ENCODE data around the gene PLCB4.
A peak's percentile ranks its signal among the peaks of the same experiment; 100 is the strongest.

The PLCB4 gene

DNA sequence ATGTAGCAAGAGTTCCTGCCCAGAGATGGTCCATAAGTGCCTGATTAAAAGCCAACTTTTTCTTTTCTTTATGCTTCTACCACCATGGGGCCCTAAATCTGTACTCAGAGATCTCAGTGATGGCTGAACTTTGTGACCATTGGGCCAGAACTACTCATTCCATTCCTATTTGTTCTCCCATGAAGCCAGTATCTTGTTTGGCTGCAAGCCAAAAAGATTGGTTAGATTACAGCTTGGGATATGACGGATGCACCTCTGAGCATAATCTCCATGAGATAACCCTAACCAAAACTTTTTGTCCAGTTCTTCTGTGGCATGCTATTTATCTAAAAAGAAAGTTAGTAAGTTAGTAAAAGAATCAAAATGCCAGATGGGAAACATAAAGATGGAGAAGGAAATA lies 72.2 kb downstream of the PLCB4 start (continued):
- TF ChIP-seq, protein P1, sequence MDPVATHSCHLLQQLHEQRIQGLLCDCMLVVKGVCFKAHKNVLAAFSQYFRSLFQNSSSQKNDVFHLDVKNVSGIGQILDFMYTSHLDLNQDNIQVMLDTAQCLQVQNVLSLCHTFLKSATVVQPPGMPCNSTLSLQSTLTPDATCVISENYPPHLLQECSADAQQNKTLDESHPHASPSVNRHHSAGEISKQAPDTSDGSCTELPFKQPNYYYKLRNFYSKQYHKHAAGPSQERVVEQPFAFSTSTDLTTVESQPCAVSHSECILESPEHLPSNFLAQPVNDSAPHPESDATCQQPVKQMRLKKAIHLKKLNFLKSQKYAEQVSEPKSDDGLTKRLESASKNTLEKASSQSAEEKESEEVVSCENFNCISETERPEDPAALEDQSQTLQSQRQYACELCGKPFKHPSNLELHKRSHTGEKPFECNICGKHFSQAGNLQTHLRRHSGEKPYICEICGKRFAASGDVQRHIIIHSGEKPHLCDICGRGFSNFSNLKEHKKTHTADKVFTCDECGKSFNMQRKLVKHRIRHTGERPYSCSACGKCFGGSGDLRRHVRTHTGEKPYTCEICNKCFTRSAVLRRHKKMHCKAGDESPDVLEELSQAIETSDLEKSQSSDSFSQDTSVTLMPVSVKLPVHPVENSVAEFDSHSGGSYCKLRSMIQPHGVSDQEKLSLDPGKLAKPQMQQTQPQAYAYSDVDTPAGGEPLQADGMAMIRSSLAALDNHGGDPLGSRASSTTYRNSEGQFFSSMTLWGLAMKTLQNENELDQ (tag by site-specific recombination; IDR thresholded peaks at IDR 0.05; ENCODE audit: low read depth): no peak
- TF ChIP-seq ZNF560 (tag by site-specific recombination; IDR thresholded peaks at IDR 0.05; ENCODE audit: borderline replicate concordance) (no peak), ZNF585B (tag by site-specific recombination; IDR thresholded peaks at IDR 0.05) (no peak), ZNF114 (tag by site-specific recombination; IDR thresholded peaks at IDR 0.05) (no peak), MEIS1 (CRISPR knock-in tag; IDR thresholded peaks at IDR 0.05; ENCODE audit: borderline replicate concordance) (no peak), ZNF473 (tag by site-specific recombination; IDR thresholded peaks at IDR 0.05) (no peak), OSR2 (tag by site-specific recombination; IDR thresholded peaks at IDR 0.05) (no peak), BCL11B (tag by site-specific recombination; IDR thresholded peaks at IDR 0.05; ENCODE audit: low read depth) (no peak), ZNF747 (tag by site-specific recombination; IDR thresholded peaks at IDR 0.05) (no peak), ZNF701 (tag by site-specific recombination; IDR thresholded peaks at IDR 0.05) (no peak), WT1 (tag by site-specific recombination; IDR thresholded peaks at IDR 0.05) (no peak), ZBTB7A (tag by site-specific recombination; IDR thresholded peaks at IDR 0.05; ENCODE audit: low read depth) (no peak)

DNA sequence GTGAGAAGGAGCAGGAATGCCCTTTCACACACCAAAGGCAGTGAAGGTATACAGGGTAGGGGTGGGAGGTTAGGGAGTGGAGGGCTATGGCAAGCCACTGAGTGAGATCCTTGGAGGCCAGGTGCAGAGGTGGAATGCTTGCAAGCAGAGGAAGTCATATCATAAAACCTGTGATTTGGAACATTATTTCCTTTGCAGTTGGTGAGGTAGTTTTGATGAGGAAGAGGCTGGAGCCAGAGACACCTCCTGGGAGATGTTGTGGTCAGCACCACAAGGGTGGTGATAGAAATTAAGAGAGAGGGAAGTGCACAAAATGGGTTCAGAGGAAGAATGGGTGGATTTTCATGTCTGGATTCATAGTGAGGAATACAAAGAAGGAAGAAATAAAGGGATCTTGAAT lies 73.0 kb downstream of the PLCB4 start:
- TF ChIP-seq, protein P2, sequence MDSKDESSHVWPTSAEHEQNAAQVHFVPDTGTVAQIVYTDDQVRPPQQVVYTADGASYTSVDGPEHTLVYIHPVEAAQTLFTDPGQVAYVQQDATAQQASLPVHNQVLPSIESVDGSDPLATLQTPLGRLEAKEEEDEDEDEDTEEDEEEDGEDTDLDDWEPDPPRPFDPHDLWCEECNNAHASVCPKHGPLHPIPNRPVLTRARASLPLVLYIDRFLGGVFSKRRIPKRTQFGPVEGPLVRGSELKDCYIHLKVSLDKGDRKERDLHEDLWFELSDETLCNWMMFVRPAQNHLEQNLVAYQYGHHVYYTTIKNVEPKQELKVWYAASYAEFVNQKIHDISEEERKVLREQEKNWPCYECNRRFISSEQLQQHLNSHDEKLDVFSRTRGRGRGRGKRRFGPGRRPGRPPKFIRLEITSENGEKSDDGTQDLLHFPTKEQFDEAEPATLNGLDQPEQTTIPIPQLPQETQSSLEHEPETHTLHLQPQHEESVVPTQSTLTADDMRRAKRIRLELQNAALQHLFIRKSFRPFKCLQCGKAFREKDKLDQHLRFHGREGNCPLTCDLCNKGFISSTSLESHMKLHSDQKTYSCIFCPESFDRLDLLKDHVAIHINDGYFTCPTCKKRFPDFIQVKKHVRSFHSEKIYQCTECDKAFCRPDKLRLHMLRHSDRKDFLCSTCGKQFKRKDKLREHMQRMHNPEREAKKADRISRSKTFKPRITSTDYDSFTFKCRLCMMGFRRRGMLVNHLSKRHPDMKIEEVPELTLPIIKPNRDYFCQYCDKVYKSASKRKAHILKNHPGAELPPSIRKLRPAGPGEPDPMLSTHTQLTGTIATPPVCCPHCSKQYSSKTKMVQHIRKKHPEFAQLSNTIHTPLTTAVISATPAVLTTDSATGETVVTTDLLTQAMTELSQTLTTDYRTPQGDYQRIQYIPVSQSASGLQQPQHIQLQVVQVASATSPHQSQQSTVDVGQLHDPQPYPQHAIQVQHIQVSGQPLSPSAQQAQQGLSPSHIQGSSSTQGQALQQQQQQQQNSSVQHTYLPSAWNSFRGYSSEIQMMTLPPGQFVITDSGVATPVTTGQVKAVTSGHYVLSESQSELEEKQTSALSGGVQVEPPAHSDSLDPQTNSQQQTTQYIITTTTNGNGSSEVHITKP (tag by site-specific recombination; IDR thresholded peaks at IDR 0.05): no peak
- TF ChIP-seq, protein P3, sequence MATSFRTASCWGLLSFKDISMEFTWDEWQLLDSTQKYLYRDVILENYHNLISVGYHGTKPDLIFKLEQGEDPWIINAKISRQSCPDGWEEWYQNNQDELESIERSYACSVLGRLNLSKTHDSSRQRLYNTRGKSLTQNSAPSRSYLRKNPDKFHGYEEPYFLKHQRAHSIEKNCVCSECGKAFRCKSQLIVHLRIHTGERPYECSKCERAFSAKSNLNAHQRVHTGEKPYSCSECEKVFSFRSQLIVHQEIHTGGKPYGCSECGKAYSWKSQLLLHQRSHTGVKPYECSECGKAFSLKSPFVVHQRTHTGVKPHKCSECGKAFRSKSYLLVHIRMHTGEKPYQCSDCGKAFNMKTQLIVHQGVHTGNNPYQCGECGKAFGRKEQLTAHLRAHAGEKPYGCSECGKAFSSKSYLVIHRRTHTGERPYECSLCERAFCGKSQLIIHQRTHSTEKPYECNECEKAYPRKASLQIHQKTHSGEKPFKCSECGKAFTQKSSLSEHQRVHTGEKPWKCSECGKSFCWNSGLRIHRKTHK (tag by site-specific recombination; IDR thresholded peaks at IDR 0.05): no peak
- Histone ChIP-seq H3K9me3 (ENCODE audit: control insufficient read depth, insufficient read depth, low read depth, low read length) (no peaks in the 10 kb centered on the region), H3K27ac (ENCODE audit: extremely low read depth, low read depth, low read length) (no peak overlapping the region), H3K36me3 (ENCODE audit: control insufficient read depth in 2 of 2, insufficient read depth in 1 of 2, low read length in 2 of 2) (no peaks in the 10 kb centered on the region), H3K4me3 (ENCODE audit: low read depth, low read length) (no peak overlapping the region), H3K4me1 (ENCODE audit: control insufficient read depth, insufficient read depth, low read length) (no peaks in the 10 kb centered on the region)
- ChIA-PET CTCF (no interaction called here), POLR2A (no interaction called here)

DNA sequence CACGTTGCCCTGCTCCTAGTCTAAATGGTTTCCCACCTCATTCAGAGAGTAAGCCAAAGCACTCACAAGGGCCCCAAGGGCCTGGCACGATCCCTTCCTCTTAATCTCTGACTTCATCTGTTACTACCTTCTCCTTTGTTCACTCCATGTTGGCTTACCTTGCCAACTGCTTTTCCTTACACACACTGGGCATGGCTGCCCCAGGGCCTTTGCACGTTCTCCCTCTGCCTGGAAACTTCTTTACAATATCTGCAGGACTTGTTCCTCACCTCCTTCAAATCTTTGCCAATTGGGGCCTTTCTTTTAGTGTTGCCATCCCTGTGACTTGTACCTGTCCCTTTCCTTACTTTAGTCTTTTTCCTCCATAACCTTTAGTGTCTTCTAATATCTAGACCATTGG lies 73.9 kb downstream of the PLCB4 start:
- no peaks in the 10 kb centered on the region for H3K9me3 ChIP-seq (ENCODE audit: control insufficient read depth, insufficient read depth, low read depth, low read length)
- TF ChIP-seq ZNF623 (tag by site-specific recombination; IDR thresholded peaks at IDR 0.05): peak; percentile 88
- no peak for TF ChIP-seq ZNF707 (tag by site-specific recombination; IDR thresholded peaks at IDR 0.05)
- ChIA-PET CTCF (no interaction called here), POLR2A (no interaction called here)
- H3K27ac ChIP-seq (ENCODE audit: extremely low read depth, low read depth, low read length): no peak overlapping the region
- H3K4me1 ChIP-seq (ENCODE audit: control insufficient read depth, insufficient read depth, low read length): no peaks in the 10 kb centered on the region
- no peak overlapping the region for H3K4me3 ChIP-seq (ENCODE audit: low read depth, low read length)
- H3K36me3 ChIP-seq (ENCODE audit: control insufficient read depth in 2 of 2, insufficient read depth in 1 of 2, low read length in 2 of 2): no peaks in the 10 kb centered on the region

Data from HEK293 (cell line).